Pancreas (tissue), 10 donors: ENCODE measurements around the gene NEGR1. TPM values are rescaled to one million over a fixed set of nuclear protein-coding genes. Genes with fewer than 3 reads are reported as not detected.
A peak's percentile ranks its signal among the peaks of the same experiment; 100 is the strongest.

Source experiments
- ATAC-seq, 4 donors: fragments of 200-7000 bp; cut with Tn5 transposase; one replicate each; pipeline versions ENCODE4 v1.8.0 to v1.9.1; 2020; ENCODE audit warnings: mild to moderate bottlenecking in 4 of 4, moderate library complexity in 4 of 4
- DNase-seq, 6 donors: peaks; one replicate each; pipeline ENCODE4 v3.0.0-alpha.2; 2020
- FAIRE-seq: peaks from 2 replicates; lab custom pipeline; 2012; peaks lifted over from hg19 to GRCh38; lab: Jason Lieb, UNC
- H3K27ac ChIP-seq, 4 donors: fragments of 200-600 bp; sonication (generic); 1 replicate in 3 of 4; 2 replicates in 1 of 4; pipeline versions ENCODE4 v1.5.0 to v1.8.0; 2020
- H3K27me3 ChIP-seq, 4 donors: fragments of 200-600 bp; one replicate each; pipeline ENCODE4 v1.8.0; 2021
- H3K36me3 ChIP-seq, 3 donors: fragments of 200-600 bp; sonication (generic) in 1 of 3; one replicate each; pipeline versions ENCODE4 v1.5.0 to v1.8.0; 2020 to 2021
- H3K4me1 ChIP-seq, 3 donors: fragments of 200-600 bp; one replicate each; pipeline ENCODE4 v1.8.0; 2021
- H3K4me3 ChIP-seq, 4 donors: fragments of 200-600 bp; sonication (generic) in 2 of 4; one replicate each; pipeline versions ENCODE4 v1.5.0 to v1.8.0; 2020 to 2021
- H3K9me3 ChIP-seq, 4 donors: fragments of 200-600 bp; one replicate each; pipeline ENCODE4 v1.8.0; 2021
- WGBS, 2 donors: extraction: QIAGEN DNeasy Blood & Tissue Kit; methylation state at CpG; one replicate each; pipeline ENCODE4 v1.1.7; 2013; 5-methylcytosine and 5-hydroxymethylcytosine counted together
- intact Hi-C, 3 donors: fragments of 100-400 bp; cut with DNase I; formaldehyde crosslinking; loops; one replicate each; pipeline versions ENCODE4 v1.11.1 to v1.14.2; 2022
- polyA plus RNA-seq, 2 donors: library from polyadenylated mRNA; stranded (reverse); fragments of 200-250 nt; gene quantifications; one replicate each; pipeline ENCODE4 v1.2.3, GENCODE V29; 2013
- total RNA-seq, 6 donors: library from RNA; stranded (reverse); fragmentation: NEBNext Ultra II Directional in 4 of 6; extraction: Animal tissue kit (Norgen Biotek cat#: 25700) in 4 of 6; gene quantifications; one replicate each; pipeline versions ENCODE4 v1.2.1 to v1.2.4, GENCODE V29; 2021 to 2023
- TF ChIP-seq, protein P1 (sequence below), 4 donors: fragments of 200-600 bp; sonication (generic) in 3 of 4; IDR thresholded peaks; one replicate each; pipeline versions ENCODE4 v1.5.0 to v1.8.0; 2021; ENCODE audit warnings: antibody characterized with exemption in 4 of 4
- donor health status: healthy with polysubstance abuse.
- donor health status: DM: no; HTN: no; CAD: no; lungs with moderate emphysema.
- donor health status: DM: no; HTN: no; CAD: no.
- donor health status: control.
- donor health status: control.
- donor health status: Bipolar disorder and iron deficiency.
- donor health status: DM: yes; HTN: yes; CAD: no.
- donor health status: DM: no; HTN: no; CAD: no.
- donor health status: DM: no; HTN: no; CAD: no.
- donor health status: DM: yes; HTN: yes; CAD: no.

NEGR1 gene
- total and polyA plus RNA-seq, 8 donors = 1.2 to 9.3 (median 3.4) TPM

GRCh38 chr1:71362076-71362475 lies 920.3 kb downstream of the NEGR1 start:
- no peak overlapping the region for H3K27ac ChIP-seq
- ATAC-seq (no peak), DNase-seq (no peak), FAIRE-seq (no peak)
- H3K9me3 ChIP-seq = no peaks in the 10 kb centered on the region
- no peak overlapping the region for H3K4me3 ChIP-seq
- intact Hi-C loops = no loop called here
- H3K27me3 ChIP-seq = no peaks in the 10 kb centered on the region
- H3K4me1 ChIP-seq = no peaks in the 10 kb centered on the region
- 73 to 91% methylated on average over 2 of the region's 2 CpGs for WGBS, 2 donors
- TF ChIP-seq, protein P1, sequence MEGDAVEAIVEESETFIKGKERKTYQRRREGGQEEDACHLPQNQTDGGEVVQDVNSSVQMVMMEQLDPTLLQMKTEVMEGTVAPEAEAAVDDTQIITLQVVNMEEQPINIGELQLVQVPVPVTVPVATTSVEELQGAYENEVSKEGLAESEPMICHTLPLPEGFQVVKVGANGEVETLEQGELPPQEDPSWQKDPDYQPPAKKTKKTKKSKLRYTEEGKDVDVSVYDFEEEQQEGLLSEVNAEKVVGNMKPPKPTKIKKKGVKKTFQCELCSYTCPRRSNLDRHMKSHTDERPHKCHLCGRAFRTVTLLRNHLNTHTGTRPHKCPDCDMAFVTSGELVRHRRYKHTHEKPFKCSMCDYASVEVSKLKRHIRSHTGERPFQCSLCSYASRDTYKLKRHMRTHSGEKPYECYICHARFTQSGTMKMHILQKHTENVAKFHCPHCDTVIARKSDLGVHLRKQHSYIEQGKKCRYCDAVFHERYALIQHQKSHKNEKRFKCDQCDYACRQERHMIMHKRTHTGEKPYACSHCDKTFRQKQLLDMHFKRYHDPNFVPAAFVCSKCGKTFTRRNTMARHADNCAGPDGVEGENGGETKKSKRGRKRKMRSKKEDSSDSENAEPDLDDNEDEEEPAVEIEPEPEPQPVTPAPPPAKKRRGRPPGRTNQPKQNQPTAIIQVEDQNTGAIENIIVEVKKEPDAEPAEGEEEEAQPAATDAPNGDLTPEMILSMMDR (IDR thresholded peaks at IDR 0.05) = no peak
- H3K36me3 ChIP-seq = no peaks in the 10 kb centered on the region

DNA sequence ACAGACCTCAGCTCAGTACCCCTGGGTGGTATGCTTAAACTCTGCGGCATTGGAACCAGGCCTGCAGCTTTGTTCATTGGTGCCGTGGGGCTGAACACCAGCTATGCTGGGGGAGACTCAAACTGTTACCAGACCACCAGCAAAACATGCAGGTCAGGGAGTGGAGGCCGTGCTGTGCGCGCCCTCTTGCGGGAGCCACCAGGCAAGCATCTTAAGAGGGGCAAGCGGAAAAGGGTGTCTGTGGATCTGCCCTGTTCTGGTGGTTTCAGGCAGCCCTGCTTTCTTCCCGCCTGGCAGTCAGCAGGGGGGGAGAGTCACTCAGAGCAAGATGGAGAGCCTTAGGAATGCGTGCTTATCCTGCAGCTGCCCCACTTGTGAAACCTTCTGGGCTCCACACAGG lies 924.6 kb downstream of the NEGR1 start:
- no peaks in the 10 kb centered on the region for H3K36me3 ChIP-seq
- WGBS, 2 donors = 69 to 85% methylated on average over 9 of the region's 9 CpGs
- TF ChIP-seq, protein P1 (IDR thresholded peaks at IDR 0.05) = no peak
- FAIRE-seq = no peak
- H3K27ac ChIP-seq = no peak overlapping the region
- H3K4me3 ChIP-seq = no peak overlapping the region
- DNase-seq = no peak
- H3K27me3 ChIP-seq = no peaks in the 10 kb centered on the region
- no peak for ATAC-seq
- intact Hi-C loops = no loop called here
- H3K9me3 ChIP-seq = no peaks in the 10 kb centered on the region
- no peaks in the 10 kb centered on the region for H3K4me1 ChIP-seq

DNA sequence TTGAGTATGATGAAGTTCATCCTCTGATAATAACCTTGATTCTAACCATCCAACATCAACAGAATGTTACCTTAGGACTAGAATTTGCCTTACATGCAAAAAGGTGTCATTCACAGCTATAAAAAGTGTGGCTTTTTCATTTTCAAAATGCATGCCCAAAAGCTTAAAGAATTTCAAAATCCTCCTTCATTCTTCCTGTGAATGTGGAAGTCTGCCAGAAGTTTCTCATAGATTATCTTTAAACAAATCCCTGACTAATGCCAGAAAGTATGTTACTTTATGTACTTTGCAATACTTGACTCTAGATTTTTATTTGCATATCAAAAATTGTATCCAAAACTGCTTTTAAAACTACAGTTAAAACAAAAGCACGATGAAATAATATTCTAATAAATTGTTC lies 930.9 kb downstream of the NEGR1 start:
- H3K36me3 ChIP-seq = no peaks in the 10 kb centered on the region
- ATAC-seq (no peak), FAIRE-seq (no peak), DNase-seq (no peak)
- 31 to 33% methylated on average over 1 of the region's 1 CpG for WGBS, 2 donors
- H3K9me3 ChIP-seq = no peaks in the 10 kb centered on the region
- no peak overlapping the region for H3K4me3 ChIP-seq
- no peaks in the 10 kb centered on the region for H3K27me3 ChIP-seq
- no peaks in the 10 kb centered on the region for H3K4me1 ChIP-seq
- intact Hi-C loops = no loop called here
- TF ChIP-seq, protein P1 (IDR thresholded peaks at IDR 0.05) = no peak
- no peak overlapping the region for H3K27ac ChIP-seq

DNA sequence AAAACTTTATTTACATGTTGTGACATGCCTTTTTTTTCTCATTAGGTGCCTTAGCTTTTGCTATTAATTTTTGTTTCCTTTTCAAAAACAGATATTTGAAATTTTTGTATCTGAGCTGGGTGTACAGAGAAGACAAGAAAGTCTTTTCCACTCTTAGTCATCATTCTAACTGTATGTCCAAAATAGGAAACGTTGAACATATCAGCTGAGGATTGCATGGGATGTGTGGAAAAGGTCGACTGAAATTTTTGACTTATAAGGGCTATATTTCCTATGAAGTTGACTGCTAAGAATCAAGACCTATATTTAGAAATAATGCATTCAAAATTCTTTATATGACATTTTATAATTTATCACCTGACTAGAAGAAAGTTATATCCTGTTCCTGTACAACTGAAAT lies 931.5 kb downstream of the NEGR1 start:
- intact Hi-C loops = no loop called here
- TF ChIP-seq, protein P1 (IDR thresholded peaks at IDR 0.05) = no peak
- no peak overlapping the region for H3K27ac ChIP-seq
- H3K4me3 ChIP-seq = no peak overlapping the region
- H3K9me3 ChIP-seq = no peaks in the 10 kb centered on the region
- WGBS, 2 donors = 42 to 65% methylated on average over 2 of the region's 2 CpGs
- no peaks in the 10 kb centered on the region for H3K27me3 ChIP-seq
- H3K36me3 ChIP-seq = no peaks in the 10 kb centered on the region
- FAIRE-seq = no peak
- DNase-seq = no peak
- ATAC-seq = no peak
- no peaks in the 10 kb centered on the region for H3K4me1 ChIP-seq

GRCh38 chr1:71350330-71350729 lies 932.0 kb downstream of the NEGR1 start:
- no peaks in the 10 kb centered on the region for H3K9me3 ChIP-seq
- no peaks in the 10 kb centered on the region for H3K36me3 ChIP-seq
- 82 to 85% methylated on average over 1 of the region's 1 CpG for WGBS, 2 donors
- no peak overlapping the region for H3K27ac ChIP-seq
- peak; percentile 32 for FAIRE-seq
- H3K4me1 ChIP-seq = no peaks in the 10 kb centered on the region
- intact Hi-C loops = no loop called here
- no peak for DNase-seq
- no peaks in the 10 kb centered on the region for H3K27me3 ChIP-seq
- H3K4me3 ChIP-seq = no peak overlapping the region
- TF ChIP-seq, protein P1 (IDR thresholded peaks at IDR 0.05) = no peak
- no peak for ATAC-seq
